Measurements from ENCODE around the gene MAP3K14.
A peak's percentile ranks its signal among the peaks of the same experiment; 100 is the strongest.
"Not testable (repeated sequence)": the region's sequence is repeated elsewhere in the genome, so short reads cannot be mapped to it uniquely, and the experiment has no call there.

The MAP3K14 gene

GRCh38 chr17:45261577-45262515, 55.0 kb downstream of the MAP3K14 start, which contains the start of gene SPATA32:
Gene SPATA32, minus strand, starts transcription at chr17:45262094. Its CDS starts 78 bp downstream, at chr17:45262016.
- peak within 1 kb of the TSS; percentile 48 for H3K4me3 ChIP-seq (ENCODE audit: low read depth, low read length)

GRCh38 chr17:45260204-45260783, 56.5 kb downstream of the MAP3K14 start:
- no peak overlapping the region for H3K4me3 ChIP-seq (ENCODE audit: low read depth, low read length)

DNA sequence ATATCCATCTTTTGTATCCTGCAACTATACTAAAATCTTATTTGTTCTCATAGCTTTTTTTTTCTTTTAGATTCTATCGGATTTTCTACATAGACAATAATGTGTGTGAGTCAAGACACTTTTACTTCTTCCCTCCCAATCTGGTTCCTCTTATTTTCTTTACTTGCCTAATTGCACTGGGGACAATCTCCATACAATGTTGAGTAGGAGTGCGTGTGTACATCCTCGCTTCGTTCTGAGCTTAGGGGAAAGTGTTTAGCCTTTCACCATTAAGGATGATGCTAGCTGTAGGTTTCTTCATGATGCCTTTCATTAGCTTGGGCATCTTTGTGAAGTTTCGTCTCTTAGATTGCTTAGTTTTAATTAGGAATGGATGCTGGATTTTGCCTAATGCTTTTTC, 57.8 kb downstream of the MAP3K14 start:
- no peak overlapping the region for H3K4me3 ChIP-seq (ENCODE audit: low read depth, low read length)

GRCh38 chr17:45257115-45257514, 59.7 kb downstream of the MAP3K14 start:
- H3K4me3 ChIP-seq (ENCODE audit: low read depth, low read length) = no peak overlapping the region

DNA sequence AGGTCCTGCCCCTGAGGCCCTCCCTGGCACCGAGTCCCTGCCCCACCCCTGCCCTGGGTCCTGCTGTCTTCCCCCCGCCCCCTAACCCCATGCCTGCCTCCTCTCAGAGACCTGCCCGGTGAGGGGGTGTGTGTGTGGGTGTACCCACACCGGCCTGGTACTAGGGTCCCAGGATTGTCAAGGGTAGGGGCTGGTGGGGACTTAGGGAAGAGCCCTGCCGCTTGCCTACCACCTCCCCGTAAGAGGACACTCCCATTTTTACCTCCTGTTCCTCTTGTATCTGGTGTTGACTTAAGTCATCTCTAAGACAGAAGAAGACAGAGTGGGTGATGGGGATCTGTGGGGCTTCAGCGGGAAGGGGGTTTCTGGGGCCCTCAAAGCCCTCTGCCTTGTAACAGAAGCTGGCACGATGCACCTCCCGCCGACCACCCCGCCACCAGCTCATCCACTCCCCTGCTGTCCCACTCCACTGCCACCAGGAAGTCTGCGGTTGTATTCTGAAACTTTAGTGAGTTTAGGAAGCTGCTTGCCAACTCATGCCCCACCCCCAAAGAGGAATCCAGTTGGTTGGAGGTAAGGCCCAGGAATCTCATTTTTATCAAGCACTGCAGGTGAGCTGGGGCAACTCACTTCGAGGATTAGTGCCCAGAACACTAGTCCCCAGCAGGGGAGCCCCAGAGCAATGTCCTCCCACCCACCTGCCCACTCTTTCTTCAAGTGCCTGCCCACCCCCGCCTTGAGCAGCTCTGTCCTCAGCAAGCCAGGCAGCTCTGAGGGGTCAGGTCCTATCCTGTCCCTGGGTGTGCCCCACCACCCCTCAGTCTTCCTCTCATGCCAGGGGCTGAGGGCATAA, 60.5 kb downstream of the MAP3K14 start:
- no peak overlapping the region for H3K4me3 ChIP-seq (ENCODE audit: low read depth, low read length)

DNA sequence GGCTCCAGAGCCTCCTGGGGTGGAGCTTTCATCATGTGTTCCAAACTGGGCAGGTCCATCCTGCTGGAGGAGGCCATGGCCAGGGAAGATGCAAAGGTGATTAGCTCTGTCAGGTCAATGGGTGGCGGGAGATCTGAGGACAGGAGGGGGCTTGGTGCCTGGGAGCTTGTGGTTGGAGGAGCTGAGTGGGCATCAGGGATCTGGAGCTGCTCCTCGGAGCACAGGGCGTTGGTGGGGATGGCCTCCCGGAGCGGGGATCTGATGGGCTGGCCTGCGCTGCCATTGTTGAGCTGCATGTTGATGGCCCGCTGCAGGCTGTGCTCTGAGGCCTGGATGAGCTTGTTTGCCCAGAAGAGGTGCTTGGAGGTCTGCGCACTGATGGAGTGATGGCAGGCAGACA, 61.5 kb downstream of the MAP3K14 start:
- H3K4me3 ChIP-seq (ENCODE audit: low read depth, low read length) = no peak overlapping the region

- no peak overlapping the region for H3K4me3 ChIP-seq (ENCODE audit: low read depth, low read length)
Observed at GRCh38 chr17:45253879-45254278, 62.9 kb downstream of the MAP3K14 start.

DNA sequence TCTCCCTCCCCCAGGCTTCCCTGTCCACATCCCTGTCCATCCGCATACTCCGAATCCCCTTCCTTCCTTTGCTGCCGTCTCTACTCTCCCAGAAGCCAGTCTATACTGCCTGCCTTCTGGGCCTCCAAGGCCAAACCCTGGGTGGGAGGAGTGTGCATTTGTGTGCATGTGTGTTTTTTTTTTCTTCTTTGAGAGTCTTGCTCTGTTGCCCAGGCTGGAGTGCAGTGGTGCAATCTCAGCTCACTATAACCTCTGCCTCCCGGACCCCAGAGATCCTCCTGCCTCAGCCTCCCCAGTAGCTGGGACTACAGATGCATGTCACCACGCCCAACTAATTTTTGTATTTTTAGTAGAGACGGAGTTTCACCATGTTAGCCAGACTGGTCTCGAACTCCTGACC, 63.6 kb downstream of the MAP3K14 start:
- H3K4me3 ChIP-seq (ENCODE audit: low read depth, low read length) = not testable (repeated sequence)

- H3K4me3 ChIP-seq (ENCODE audit: low read depth, low read length) = no peak overlapping the region
Observed at GRCh38 chr17:45251931-45252330, 64.9 kb downstream of the MAP3K14 start.

DNA sequence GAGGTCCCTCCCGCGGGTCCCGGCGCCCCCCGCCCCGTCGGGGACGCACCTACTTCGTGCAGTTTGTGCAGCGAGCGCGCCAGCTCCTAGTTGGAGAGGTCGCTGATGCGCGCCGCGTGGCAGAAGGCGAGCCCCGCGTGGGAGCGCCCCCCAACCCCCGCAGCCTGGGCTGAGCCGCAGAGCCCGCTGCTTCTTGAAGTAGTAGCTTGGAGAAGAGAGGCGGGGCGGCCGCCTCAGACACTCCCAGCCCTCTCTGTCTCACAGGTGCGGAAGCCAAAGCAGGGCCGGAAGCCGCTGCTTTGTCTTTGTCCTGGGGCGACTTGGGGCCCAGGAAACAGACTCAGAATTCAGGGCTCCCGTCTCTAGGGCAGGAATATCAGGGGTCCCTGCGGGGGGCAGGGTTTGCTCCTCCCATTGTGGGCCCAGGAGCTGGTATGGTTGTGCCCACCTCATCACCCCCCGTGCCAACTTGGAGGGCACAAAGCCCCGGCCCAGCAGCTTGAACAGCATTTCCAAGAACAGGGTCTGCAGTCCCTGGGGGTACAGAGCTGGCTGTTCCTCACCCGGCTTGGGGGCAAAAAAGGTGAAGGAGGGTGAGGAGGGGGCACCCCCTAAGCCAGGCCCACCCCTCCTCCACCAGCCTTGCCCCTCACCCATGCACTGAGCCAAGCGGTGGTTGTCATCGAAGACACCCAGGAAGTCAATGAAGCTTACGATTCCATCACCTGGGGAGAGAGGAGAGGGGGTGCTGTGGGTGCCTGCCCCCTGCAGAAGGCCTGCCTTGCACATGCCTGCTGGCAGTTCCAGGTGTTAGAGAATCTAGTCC, 68.5 kb downstream of the MAP3K14 start:
- H3K4me3 ChIP-seq (ENCODE audit: low read depth, low read length) = peak overlapping the region; percentile 61

DNA sequence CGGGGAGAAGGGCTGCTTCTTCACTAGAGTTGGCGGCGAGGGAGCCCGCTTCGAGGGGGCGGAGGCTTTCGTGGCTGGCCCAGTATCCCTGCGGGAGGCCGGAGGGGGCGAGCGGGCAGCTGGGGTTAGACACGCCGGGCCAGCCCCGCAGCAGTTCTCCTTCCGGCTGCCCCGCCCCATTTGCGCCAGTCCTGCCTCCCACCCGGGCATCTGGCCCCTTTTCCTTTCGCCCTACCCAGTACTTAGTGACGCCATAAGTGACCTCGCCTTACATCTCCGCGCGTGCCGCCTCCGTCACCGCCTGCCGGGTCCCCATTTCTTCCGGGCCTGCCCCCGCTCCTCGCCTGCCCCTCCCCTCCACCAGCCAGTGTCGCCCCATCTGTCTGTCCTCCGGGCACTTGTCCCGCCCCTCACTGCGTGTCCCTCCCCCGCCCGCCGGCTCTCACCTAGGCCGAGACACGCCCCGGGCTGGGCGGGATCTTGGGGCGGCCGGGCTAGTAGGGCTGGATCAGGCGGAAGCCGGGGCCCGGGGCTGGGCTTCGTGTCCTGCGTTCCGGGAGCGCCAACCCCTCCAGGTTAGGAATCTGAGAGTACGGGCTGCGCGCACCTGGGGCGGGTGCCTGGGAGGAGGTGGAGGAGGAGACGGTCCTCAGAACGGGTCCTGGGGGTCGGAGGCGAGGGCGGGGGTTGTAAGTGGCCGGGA, 69.2 kb downstream of the MAP3K14 start:
- H3K4me3 ChIP-seq (ENCODE audit: low read depth, low read length) = peak overlapping the region; percentile 61

GRCh38 chr17:45246861-45247428, 69.9 kb downstream of the MAP3K14 start:
- peak overlapping the region; percentile 61 for H3K4me3 ChIP-seq (ENCODE audit: low read depth, low read length)

DNA sequence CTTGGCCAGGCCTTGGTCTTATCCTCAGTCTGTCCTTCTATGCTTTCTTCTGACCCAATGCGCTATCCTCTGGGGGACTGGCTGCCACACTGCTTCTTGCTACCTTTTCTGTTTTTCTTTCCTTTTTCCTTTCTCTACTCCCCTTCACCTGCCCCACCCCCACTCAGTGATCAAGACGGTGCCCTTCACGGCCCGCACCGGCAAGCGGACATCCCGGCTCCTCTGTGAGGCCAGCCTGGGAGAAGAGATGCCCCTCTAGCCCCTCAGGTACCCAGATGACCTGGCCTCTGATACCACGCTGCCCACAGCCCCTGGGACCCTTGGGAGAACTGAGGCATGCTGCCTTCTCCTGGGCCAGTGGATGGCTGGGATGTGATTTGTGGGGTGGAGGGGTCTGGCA, 70.5 kb downstream of the MAP3K14 start:
- peak overlapping the region; percentile 61 for H3K4me3 ChIP-seq (ENCODE audit: low read depth, low read length)

- no peak overlapping the region for H3K4me3 ChIP-seq (ENCODE audit: low read depth, low read length)
Observed at GRCh38 chr17:45244725-45245656, 71.8 kb downstream of the MAP3K14 start.

- no peak overlapping the region for H3K4me3 ChIP-seq (ENCODE audit: low read depth, low read length)
Observed at GRCh38 chr17:45243750-45244149, 73.1 kb downstream of the MAP3K14 start.

DNA sequence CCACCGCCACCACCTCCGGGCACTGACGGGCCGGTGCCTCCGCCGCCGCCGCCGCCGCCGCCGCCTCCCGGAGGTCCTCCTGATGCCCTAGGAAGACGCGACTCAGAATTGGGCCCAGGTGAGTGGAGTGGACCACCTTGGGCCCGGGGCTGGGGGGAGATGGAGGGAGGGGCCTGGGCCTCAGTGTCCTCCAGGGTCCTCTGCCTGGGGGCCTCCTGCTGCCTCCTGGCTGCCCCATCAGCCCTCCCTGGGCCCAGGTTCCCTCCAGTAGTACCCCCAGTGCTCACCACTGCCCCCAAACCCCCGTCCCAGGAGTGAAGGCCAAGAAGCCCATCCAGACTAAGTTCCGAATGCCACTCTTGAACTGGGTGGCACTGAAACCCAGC, 74.8 kb downstream of the MAP3K14 start:
- no peak overlapping the region for H3K4me3 ChIP-seq (ENCODE audit: low read depth, low read length)

DNA sequence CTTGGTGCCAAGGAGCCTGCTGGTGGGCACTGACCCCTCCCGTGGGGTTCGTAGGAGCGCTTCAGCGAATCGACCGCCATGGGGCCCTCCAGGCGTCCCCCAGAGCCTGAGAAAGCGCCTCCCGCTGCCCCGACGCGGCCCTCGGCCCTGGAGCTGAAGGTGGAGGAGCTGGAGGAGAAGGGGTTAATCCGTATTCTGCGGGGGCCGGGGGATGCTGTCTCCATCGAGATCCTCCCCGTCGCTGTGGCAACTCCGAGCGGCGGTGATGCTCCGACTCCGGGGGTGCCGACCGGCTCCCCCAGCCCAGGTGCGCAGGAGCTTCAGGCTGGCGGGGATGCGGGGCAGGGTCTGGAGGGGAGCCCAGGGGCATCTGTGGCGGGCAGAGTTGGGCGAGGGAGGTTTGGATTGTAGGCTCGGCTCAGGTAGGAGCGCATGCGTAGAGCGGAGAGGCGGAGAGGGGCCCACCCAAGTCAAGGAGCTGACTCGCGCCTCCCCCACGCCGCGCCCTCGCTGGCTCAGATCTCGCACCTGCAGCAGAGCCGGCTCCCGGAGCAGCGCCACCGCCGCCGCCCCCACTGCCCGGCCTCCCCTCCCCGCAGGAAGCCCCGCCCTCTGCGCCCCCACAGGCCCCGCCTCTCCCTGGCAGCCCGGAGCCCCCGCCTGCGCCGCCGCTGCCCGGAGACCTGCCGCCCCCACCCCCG, 75.3 kb downstream of the MAP3K14 start:
- H3K4me3 ChIP-seq (ENCODE audit: low read depth, low read length) = peak overlapping the region; percentile 45

GRCh38 chr17:45240905-45241327, 75.9 kb downstream of the MAP3K14 start:
- peak overlapping the region; percentile 45 for H3K4me3 ChIP-seq (ENCODE audit: low read depth, low read length)

Data from iPS-11a (cell line).